IMR-90 (cell line): Measurements from ENCODE around the gene ZNF469. TPM values are rescaled to one million over a fixed set of nuclear protein-coding genes. Genes with fewer than 3 reads are reported as not detected.

Experiments used
- CHD1 ChIP-seq: IDR thresholded peaks from 2 replicates; pipeline ENCODE4 v1.6.1; 2012; ENCODE audit warnings: low read depth, low read length, improper control_type of control experiment
- POLR2A ChIP-seq: IDR thresholded peaks from 2 replicates; pipeline ENCODE4 v1.6.1; 2012; ENCODE audit warnings: mild to moderate bottlenecking, low read depth, low read length
- RCOR1 ChIP-seq: IDR thresholded peaks from 2 replicates; pipeline ENCODE4 v1.6.1; 2012; ENCODE audit warnings: mild to moderate bottlenecking, low read length, improper control_type of control experiment; ENCODE audit not compliant: insufficient replicate concordance
- polyA plus RNA-seq, 3 experiments: library from polyadenylated mRNA; depleted of rRNA; stranded (reverse); fragments of >200 nt; gene quantifications; 2 replicates each; pipeline ENCODE4 v1.2.3, GENCODE V29; 2012; ENCODE audit warnings: low replicate concordance in 1 of 3
- total RNA-seq: library from RNA; depleted of rRNA; stranded (reverse); fragments of >200 nt; gene quantifications from 2 replicates; pipeline ENCODE4 v1.2.3, GENCODE V29; 2012

The ZNF469 gene
- total and polyA plus RNA-seq, 2 of the 4 experiments (the other 2 are of a cell fraction) = 1.1 to 13.3 TPM

DNA sequence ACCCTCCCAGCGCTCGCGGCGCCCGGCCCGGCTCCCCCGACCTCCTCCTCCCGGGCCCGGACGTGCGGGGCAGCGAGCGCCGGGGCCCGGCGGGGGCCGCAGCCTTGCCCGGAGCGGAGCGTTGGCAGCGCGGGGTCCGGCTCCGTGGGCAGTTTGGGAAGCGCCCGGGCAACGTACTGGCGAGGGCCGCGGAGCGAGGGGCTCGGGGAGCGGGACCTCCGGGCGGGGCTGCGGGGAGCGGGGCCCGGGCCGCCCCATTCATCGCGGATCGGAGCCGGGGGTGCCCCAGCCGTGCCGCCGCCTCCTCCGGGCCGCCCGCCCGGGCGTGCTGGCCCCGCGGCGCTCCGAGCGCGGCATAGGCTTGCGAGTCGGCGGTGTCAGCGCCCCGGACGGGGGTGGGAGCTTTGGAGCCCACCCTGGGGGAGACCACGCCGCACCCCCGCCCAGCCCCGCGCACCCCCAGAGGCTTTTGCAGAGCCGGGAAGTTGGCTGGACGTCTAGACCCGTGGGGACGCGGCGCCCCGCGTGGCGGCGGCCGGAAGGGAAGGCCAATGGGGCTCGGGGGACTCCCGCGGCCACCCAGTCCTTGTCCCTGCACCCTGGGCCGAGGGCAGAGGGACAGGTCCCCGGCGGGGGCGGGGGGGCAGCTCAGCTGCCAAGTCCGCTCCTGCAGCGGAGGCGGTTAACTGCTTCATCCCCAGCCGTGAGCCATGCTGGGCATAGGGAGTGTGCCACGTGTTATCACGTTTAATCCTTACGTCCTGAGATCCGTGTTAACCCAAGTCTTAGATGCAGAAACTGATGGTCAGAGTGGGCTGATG, 852 bp downstream of the ZNF469 start (continued):
- TF ChIP-seq RCOR1 (no peak), CHD1 (no peak), POLR2A (no peak; the same call in 1 of the 2 replicates)
